HepG2 (cell line): ENCODE data around the gene ZFPL1. TPM values are rescaled to one million over a fixed set of nuclear protein-coding genes. Genes with fewer than 3 reads are reported as not detected.

Source experiments
- ATAC-seq: fragments of 200-7000 bp; cut with Tn5 transposase; 3 replicates; pipeline ENCODE4 v1.9.1; 2020; ENCODE audit warnings: mild to moderate bottlenecking, moderate library complexity
- BruUV-seq: library from RNA; stranded (reverse); fragments of 400-500 nt; replicated peaks from 2 replicates; lab custom pipeline; 2021; lab: Mats Ljungman, UMichigan
- CTCF ChIA-PET: fragments of 300-600 bp; formaldehyde crosslinking; extraction: SDS; loops from one replicate; lab custom pipeline; 2021; ENCODE audit warnings: low total read pairs, inconsistent platforms, low intra/inter-chr PET ratio; lab: Yijun Ruan, JAX
- POLR2A ChIA-PET: fragments of 350-600 bp; sonication (Branson Sonifier 250); formaldehyde crosslinking; loops from one replicate; lab custom pipeline; 2020; ENCODE audit warnings: antibody characterized with exemption, inconsistent platforms; lab: Yijun Ruan, JAX
- DNase-seq: peaks from one replicate; pipeline ENCODE4 v3.0.0-alpha.2; 2015; ENCODE audit warnings: low spot score
- FAIRE-seq: peaks from 3 replicates; lab custom pipeline; 2011; peaks lifted over from hg19 to GRCh38; lab: Jason Lieb, UNC
- H2AFZ ChIP-seq: one replicate; pipeline ENCODE4 v1.6.1; 2011; ENCODE audit warnings: low read length, inconsistent platforms
- H3K27ac ChIP-seq: fragments of 300-600 bp; 3 replicates; pipeline ENCODE4 v1.8.0; 2011; ENCODE audit warnings: mixed run types, mild to moderate bottlenecking, mixed read lengths, low read length, inconsistent platforms; ENCODE audit not compliant: insufficient read depth; ENCODE audit errors: extremely low read length
- H3K27me3 ChIP-seq, 2 experiments: fragments of 200-600 bp in 1 of 2; 2 replicates in 1 of 2; 3 replicates in 1 of 2; pipeline versions ENCODE4 v1.6.0 to v1.8.0; 2011; ENCODE audit warnings: low read length in 2 of 2, mild to moderate bottlenecking in 2 of 2, moderate library complexity in 2 of 2, inconsistent platforms in 1 of 2; ENCODE audit not compliant: insufficient read depth in 2 of 2, control insufficient read depth in 1 of 2
- H3K36me3 ChIP-seq, 2 experiments: fragments of 200-600 bp in 1 of 2; replicated peaks in 1 of 2; 2 replicates in 1 of 2; 3 replicates in 1 of 2; pipeline versions ENCODE4 v1.5.1 to v1.8.0; 2011; ENCODE audit warnings: low read length in 2 of 2, inconsistent platforms in 1 of 2; ENCODE audit not compliant: insufficient read depth in 2 of 2, control insufficient read depth in 1 of 2
- H3K4me1 ChIP-seq: 2 replicates; pipeline ENCODE4 v1.5.1; 2012; ENCODE audit warnings: low read length, inconsistent platforms; ENCODE audit not compliant: insufficient read depth
- H3K4me2 ChIP-seq: 2 replicates; pipeline ENCODE4 v1.6.0; 2011; ENCODE audit warnings: low read depth, low read length, inconsistent platforms
- H3K4me3 ChIP-seq, 3 experiments: fragments of 200-600 bp in 1 of 3; sonication (generic), shearing (Covaris generic) in 1 of 3; replicated peaks in 1 of 3; 2 replicates each; pipeline ENCODE4 v1.5.1; 2011 to 2016; ENCODE audit warnings: low read length in 3 of 3, inconsistent platforms in 2 of 3, low read depth in 2 of 3, mild to moderate bottlenecking in 2 of 3, control low read depth in 1 of 3, mixed read lengths in 1 of 3; ENCODE audit not compliant: insufficient read depth in 1 of 3
- H3K79me2 ChIP-seq: one replicate; pipeline ENCODE4 v1.6.1; 2011; ENCODE audit warnings: low read length, inconsistent platforms; ENCODE audit not compliant: insufficient read depth
- H3K9ac ChIP-seq: 2 replicates; pipeline ENCODE4 v1.6.0; 2011; ENCODE audit warnings: mild to moderate bottlenecking, low read depth, low read length, inconsistent platforms; ENCODE audit not compliant: insufficient read depth
- H3K9me3 ChIP-seq: 2 replicates; pipeline ENCODE4 v1.5.1; 2012; ENCODE audit warnings: mild to moderate bottlenecking, low read length
- H4K20me1 ChIP-seq: 2 replicates; pipeline ENCODE4 v1.6.0; 2011; ENCODE audit warnings: inconsistent platforms, mild to moderate bottlenecking, low read length, moderate library complexity; ENCODE audit not compliant: insufficient read depth
- MED1 ChIP-seq: sonication (generic); formaldehyde crosslinking; IDR thresholded peaks from 2 replicates; pipeline ENCODE4 v1.4.0; 2020; ENCODE audit warnings: missing genetic modification reagents
- NCOR1 ChIP-seq: fragments of 200-600 bp; sonication (generic); IDR thresholded peaks from 2 replicates; pipeline ENCODE4 v1.7.0; 2017; ENCODE audit warnings: antibody characterized with exemption, low read length, borderline replicate concordance
- POLR2AphosphoS5 ChIP-seq: IDR thresholded peaks from 2 replicates; pipeline ENCODE4 v1.6.1; 2012; ENCODE audit warnings: low read depth, low read length
- REL ChIP-seq: sonication (generic); formaldehyde crosslinking; conservative IDR thresholded peaks from 2 replicates; pipeline ENCODE4 v1.8.0; 2022; ENCODE audit warnings: mild to moderate bottlenecking, missing genetic modification reagents, moderate library complexity
- ZNF296 ChIP-seq: sonication (generic); formaldehyde crosslinking; conservative IDR thresholded peaks from 2 replicates; pipeline ENCODE4 v1.5.0; 2020; ENCODE audit warnings: mild to moderate bottlenecking, missing genetic modification reagents
- ZNF740 ChIP-seq: sonication (generic); formaldehyde crosslinking; IDR thresholded peaks from 2 replicates; pipeline ENCODE4 v1.4.0; 2020; ENCODE audit warnings: missing genetic modification reagents
- WGBS: methylation state at CpG from one replicate; pipeline ENCODE4 v1.1.6; 2017; ENCODE audit warnings: low lambda C conversion rate; 5-methylcytosine and 5-hydroxymethylcytosine counted together
- in situ Hi-C: cut with HindIII; loops from 2 replicates; pipeline ENCODE4 v1.10.0; 2017; ENCODE audit warnings: low pct_unique_long_range_greater_than_20kb; ENCODE audit not compliant: extremely low pct_ligation_motif_present
- intact Hi-C: fragments of 100-400 bp; cut with micrococcal nuclease; formaldehyde crosslinking; loops from one replicate; pipeline ENCODE4 v1.10.0; 2022; ENCODE audit not compliant: unreplicated experiment
- polyA plus RNA-seq, 8 experiments: library from polyadenylated mRNA; depleted of rRNA in 3 of 8; stranded (reverse) in 7 of 8; unstranded in 1 of 8; fragments of >200 nt; fragmentation: Illumina TruSeq in 4 of 8; extraction: Trizol in 4 of 8; gene quantifications; 2 replicates each; pipeline versions ENCODE4 v1.2.1 to v1.2.3, GENCODE V29; 2011 to 2016; ENCODE audit warnings: low read depth in 4 of 8, missing spikeins in 1 of 8, mixed read lengths in 1 of 8; ENCODE audit not compliant: insufficient read depth in 1 of 8
- total RNA-seq, 5 experiments: library from RNA; depleted of rRNA; stranded (reverse); fragments of >200 nt; fragmentation: Illumina TruSeq; extraction: Trizol; gene quantifications; 2 replicates each; pipeline ENCODE4 v1.2.3, GENCODE V29; 2016; ENCODE audit warnings: low read depth in 1 of 5
- TF ChIP-seq, protein P1 (sequence below): sonication (generic); formaldehyde crosslinking; IDR thresholded peaks from 2 replicates; pipeline ENCODE4 v1.8.1; 2023; ENCODE audit warnings: mild to moderate bottlenecking, moderate library complexity, missing genetic modification reagents
- TF ChIP-seq, protein P2 (sequence below): sonication (generic); formaldehyde crosslinking; IDR thresholded peaks from 2 replicates; pipeline ENCODE4 v1.4.0; 2020; ENCODE audit warnings: low read depth, missing genetic modification reagents
- TF ChIP-seq, protein P3 (sequence below): sonication (generic); formaldehyde crosslinking; IDR thresholded peaks from 2 replicates; pipeline ENCODE4 v1.4.0; 2020; ENCODE audit warnings: missing genetic modification reagents
- TF ChIP-seq, protein P4 (sequence below): sonication (generic); formaldehyde crosslinking; IDR thresholded peaks from 2 replicates; pipeline ENCODE4 v1.5.1; 2020; ENCODE audit warnings: missing genetic modification reagents, mild to moderate bottlenecking, borderline replicate concordance

Gene ZFPL1
- total and polyA plus RNA-seq, 2 of the 13 experiments (the other 11 are each of a cell fraction or from before 2014, with no cell fraction given), result 32.2 to 56.0 TPM

DNA sequence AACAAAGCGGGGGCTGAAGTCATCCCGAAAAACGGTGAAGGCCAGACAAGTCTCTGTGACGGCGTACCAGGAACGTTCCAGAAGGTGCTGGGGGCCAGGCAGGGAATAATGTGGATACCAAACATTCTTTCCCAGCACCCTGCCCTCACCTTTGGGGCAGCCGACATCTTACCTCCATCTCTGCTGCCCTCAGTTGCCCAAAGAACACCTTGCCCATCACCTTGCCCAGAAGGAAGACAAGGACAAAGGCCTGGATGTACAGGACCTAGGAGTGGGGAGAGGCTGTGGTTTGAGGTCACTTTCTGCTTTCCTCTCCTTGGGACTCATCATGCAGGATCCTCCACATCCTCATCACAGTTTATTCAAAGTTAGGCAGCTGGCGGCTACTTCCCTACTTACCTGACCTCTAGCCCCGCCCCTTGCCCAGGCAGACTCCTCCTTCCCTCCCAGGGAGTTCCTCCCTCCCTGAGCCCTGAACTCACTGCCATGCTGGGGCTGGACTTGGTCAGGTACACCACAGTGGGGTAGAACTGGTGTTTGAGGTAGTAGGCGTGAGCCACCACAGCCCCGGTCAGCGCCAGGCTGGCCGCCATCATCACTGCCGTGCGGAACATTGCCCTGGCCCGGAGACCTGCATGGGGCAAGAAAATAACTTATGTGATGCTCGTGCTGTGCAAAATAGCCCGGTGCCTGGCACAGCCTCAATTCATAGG lies 49.1 kb downstream of the ZFPL1 start:
- Histone ChIP-seq H4K20me1 (peaks cover 17% of the 10 kb centered on the region), H3K4me2 (peak overlapping the region; percentile 92), H3K79me2 (peaks cover 26% of the 10 kb centered on the region), H3K36me3 (peaks cover 31 to 45% of the 10 kb centered on the region in 2 experiments), H2AFZ (no peak overlapping the region), H3K4me3 (peak overlapping the region; percentile 85 to 94 (median 92)), H3K9ac (peak overlapping the region; percentile 96), H3K4me1 (peaks cover 25% of the 10 kb centered on the region), H3K27ac (peak overlapping the region; percentile 96), H3K27me3 (no peaks in the 10 kb centered on the region; a peak in 1 of 5 replicates), H3K9me3 (no peaks in the 10 kb centered on the region)
- no TSS peak for BruUV-seq
- intact Hi-C loops (no loop called here), in situ Hi-C loops (no loop called here)
- ATAC-seq (peak; percentile 14), FAIRE-seq (no peak), DNase-seq (peak; percentile 47)
- CTCF ChIA-PET, result interaction anchor here (1.3 kb wide), 1 partner anchor 47 kb away, joined by 3 read pairs; no protein-coding TSS in a partner anchor
- POLR2A ChIA-PET, result interaction anchor here (3.2 to 5.1 kb wide), 5 partner anchors 10 to 47 kb away, joined by 23 to 105 read pairs (median 85); partner anchors contain the start of genes CAPN1, FAU, MRPL49 and TM7SF2
- 65% methylated on average over 10 of the region's 18 CpGs for WGBS
- TF ChIP-seq ZNF296 (0 out of 2 replicates have a peak, but pooled peaks have one; percentile 53), REL (CRISPR knock-in tag) (no peak), NCOR1 (no peak), MED1 (CRISPR knock-in tag) (0 out of 2 replicates have a peak, but pooled peaks have one; percentile 12), ZNF740 (CRISPR knock-in tag) (no peak), POLR2AphosphoS5 (peak; percentile 69)
- TF ChIP-seq, protein P1, sequence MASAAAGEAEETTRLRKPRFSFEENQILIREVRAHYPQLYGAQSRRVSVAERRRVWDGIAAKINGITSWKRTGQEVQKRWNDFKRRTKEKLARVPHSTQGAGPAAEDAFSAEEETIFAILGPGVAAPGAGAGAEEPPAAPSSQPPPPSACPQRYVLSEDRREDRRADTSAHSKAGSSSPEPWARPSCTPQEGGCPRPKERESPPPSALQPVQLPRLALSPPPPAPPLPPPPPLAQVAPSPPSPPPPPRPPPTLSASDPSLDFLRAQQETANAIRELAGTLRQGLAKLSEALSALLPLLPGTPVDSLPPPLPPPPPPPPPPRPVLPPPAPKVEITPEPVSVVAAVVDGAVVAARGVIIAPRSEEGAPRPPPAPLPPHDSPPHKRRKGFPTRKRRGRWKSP (CRISPR knock-in tag), result 0 out of 2 replicates have a peak, but pooled peaks have one; percentile 17
- TF ChIP-seq, protein P2, sequence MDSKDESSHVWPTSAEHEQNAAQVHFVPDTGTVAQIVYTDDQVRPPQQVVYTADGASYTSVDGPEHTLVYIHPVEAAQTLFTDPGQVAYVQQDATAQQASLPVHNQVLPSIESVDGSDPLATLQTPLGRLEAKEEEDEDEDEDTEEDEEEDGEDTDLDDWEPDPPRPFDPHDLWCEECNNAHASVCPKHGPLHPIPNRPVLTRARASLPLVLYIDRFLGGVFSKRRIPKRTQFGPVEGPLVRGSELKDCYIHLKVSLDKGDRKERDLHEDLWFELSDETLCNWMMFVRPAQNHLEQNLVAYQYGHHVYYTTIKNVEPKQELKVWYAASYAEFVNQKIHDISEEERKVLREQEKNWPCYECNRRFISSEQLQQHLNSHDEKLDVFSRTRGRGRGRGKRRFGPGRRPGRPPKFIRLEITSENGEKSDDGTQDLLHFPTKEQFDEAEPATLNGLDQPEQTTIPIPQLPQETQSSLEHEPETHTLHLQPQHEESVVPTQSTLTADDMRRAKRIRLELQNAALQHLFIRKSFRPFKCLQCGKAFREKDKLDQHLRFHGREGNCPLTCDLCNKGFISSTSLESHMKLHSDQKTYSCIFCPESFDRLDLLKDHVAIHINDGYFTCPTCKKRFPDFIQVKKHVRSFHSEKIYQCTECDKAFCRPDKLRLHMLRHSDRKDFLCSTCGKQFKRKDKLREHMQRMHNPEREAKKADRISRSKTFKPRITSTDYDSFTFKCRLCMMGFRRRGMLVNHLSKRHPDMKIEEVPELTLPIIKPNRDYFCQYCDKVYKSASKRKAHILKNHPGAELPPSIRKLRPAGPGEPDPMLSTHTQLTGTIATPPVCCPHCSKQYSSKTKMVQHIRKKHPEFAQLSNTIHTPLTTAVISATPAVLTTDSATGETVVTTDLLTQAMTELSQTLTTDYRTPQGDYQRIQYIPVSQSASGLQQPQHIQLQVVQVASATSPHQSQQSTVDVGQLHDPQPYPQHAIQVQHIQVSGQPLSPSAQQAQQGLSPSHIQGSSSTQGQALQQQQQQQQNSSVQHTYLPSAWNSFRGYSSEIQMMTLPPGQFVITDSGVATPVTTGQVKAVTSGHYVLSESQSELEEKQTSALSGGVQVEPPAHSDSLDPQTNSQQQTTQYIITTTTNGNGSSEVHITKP (CRISPR knock-in tag), result peak; percentile 67; the same call in 1 of the 2 replicates
- TF ChIP-seq, protein P3, sequence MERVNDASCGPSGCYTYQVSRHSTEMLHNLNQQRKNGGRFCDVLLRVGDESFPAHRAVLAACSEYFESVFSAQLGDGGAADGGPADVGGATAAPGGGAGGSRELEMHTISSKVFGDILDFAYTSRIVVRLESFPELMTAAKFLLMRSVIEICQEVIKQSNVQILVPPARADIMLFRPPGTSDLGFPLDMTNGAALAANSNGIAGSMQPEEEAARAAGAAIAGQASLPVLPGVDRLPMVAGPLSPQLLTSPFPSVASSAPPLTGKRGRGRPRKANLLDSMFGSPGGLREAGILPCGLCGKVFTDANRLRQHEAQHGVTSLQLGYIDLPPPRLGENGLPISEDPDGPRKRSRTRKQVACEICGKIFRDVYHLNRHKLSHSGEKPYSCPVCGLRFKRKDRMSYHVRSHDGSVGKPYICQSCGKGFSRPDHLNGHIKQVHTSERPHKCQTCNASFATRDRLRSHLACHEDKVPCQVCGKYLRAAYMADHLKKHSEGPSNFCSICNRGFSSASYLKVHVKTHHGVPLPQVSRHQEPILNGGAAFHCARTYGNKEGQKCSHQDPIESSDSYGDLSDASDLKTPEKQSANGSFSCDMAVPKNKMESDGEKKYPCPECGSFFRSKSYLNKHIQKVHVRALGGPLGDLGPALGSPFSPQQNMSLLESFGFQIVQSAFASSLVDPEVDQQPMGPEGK, result 0 out of 2 replicates have a peak, but pooled peaks have one; percentile 15
- TF ChIP-seq, protein P4, sequence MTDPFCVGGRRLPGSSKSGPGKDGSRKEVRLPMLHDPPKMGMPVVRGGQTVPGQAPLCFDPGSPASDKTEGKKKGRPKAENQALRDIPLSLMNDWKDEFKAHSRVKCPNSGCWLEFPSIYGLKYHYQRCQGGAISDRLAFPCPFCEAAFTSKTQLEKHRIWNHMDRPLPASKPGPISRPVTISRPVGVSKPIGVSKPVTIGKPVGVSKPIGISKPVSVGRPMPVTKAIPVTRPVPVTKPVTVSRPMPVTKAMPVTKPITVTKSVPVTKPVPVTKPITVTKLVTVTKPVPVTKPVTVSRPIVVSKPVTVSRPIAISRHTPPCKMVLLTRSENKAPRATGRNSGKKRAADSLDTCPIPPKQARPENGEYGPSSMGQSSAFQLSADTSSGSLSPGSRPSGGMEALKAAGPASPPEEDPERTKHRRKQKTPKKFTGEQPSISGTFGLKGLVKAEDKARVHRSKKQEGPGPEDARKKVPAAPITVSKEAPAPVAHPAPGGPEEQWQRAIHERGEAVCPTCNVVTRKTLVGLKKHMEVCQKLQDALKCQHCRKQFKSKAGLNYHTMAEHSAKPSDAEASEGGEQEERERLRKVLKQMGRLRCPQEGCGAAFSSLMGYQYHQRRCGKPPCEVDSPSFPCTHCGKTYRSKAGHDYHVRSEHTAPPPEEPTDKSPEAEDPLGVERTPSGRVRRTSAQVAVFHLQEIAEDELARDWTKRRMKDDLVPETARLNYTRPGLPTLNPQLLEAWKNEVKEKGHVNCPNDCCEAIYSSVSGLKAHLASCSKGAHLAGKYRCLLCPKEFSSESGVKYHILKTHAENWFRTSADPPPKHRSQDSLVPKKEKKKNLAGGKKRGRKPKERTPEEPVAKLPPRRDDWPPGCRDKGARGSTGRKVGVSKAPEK (CRISPR knock-in tag), result no peak
